ENCODE measurements around the gene ARHGEF2. TPM values are rescaled to one million over a fixed set of nuclear protein-coding genes. Genes with fewer than 3 reads are reported as not detected.

Gene ARHGEF2
- total RNA-seq, 1 donor: 116 TPM

GRCh38 chr1:155966750-155967149 lies 11.6 kb downstream of the ARHGEF2 start:
- no peak for TF ChIP-seq CTCF (IDR thresholded peaks at IDR 0.05; ENCODE audit: insufficient read depth, low read length)
- no peak for DNase-seq (ENCODE audit: low read depth)
- H3K4me3 ChIP-seq (ENCODE audit: low read depth, low read length): no peak overlapping the region

GRCh38 chr1:155966135-155966534 lies 12.2 kb downstream of the ARHGEF2 start:
- no peak for DNase-seq (ENCODE audit: low read depth)
- peak; percentile 23 for TF ChIP-seq CTCF (IDR thresholded peaks at IDR 0.05; ENCODE audit: insufficient read depth, low read length)
- no peak overlapping the region for H3K4me3 ChIP-seq (ENCODE audit: low read depth, low read length)

- no peak for TF ChIP-seq CTCF (IDR thresholded peaks at IDR 0.05; ENCODE audit: insufficient read depth, low read length)
- no peak for DNase-seq (ENCODE audit: low read depth)
- H3K4me3 ChIP-seq (ENCODE audit: low read depth, low read length): no peak overlapping the region
Measured at GRCh38 chr1:155964193-155964592, 14.2 kb downstream of the ARHGEF2 start.

GRCh38 chr1:155962599-155963211 lies 15.6 kb downstream of the ARHGEF2 start:
- peak; percentile 54 for DNase-seq (ENCODE audit: low read depth)
- no peak overlapping the region for H3K4me3 ChIP-seq (ENCODE audit: low read depth, low read length)
- TF ChIP-seq CTCF (IDR thresholded peaks at IDR 0.05; ENCODE audit: insufficient read depth, low read length): no peak

GRCh38 chr1:155961937-155962336 lies 16.4 kb downstream of the ARHGEF2 start:
- H3K4me3 ChIP-seq (ENCODE audit: low read depth, low read length): no peak overlapping the region
- peak; percentile 34 for TF ChIP-seq CTCF (IDR thresholded peaks at IDR 0.05; ENCODE audit: insufficient read depth, low read length)
- DNase-seq (ENCODE audit: low read depth): peak; percentile 88

- no peak for TF ChIP-seq CTCF (IDR thresholded peaks at IDR 0.05; ENCODE audit: insufficient read depth, low read length)
- no peak for DNase-seq (ENCODE audit: low read depth)
- H3K4me3 ChIP-seq (ENCODE audit: low read depth, low read length): no peak overlapping the region
Measured at GRCh38 chr1:155960081-155960745, 18.1 kb downstream of the ARHGEF2 start.

All from fibroblast of the aortic adventitia (primary cell).